Left lung (tissue), 10 donors: ENCODE results near the gene FADD. TPM values are rescaled to one million over a fixed set of nuclear protein-coding genes. Genes with fewer than 3 reads are reported as not detected.
A peak's percentile ranks its signal among the peaks of the same experiment; 100 is the strongest.

Experiments
- ATAC-seq: fragments of 200-7000 bp; cut with Tn5 transposase; one replicate; pipeline ENCODE4 v1.9.1; 2020; ENCODE audit warnings: moderate library complexity
- DNase-seq, 4 donors: peaks; one replicate each; pipeline ENCODE4 v3.0.0-alpha.2; 2013 to 2020
- H3K27ac ChIP-seq, 2 donors: fragments of 200-600 bp; sonication (generic) in 1 of 2; one replicate each; pipeline versions ENCODE4 v1.5.0 to v1.8.0; 2020 to 2021
- H3K27me3 ChIP-seq, 2 donors: fragments of 200-600 bp; sonication (generic) in 1 of 2; one replicate each; pipeline versions ENCODE4 v1.5.0 to v1.8.0; 2020 to 2021
- H3K36me3 ChIP-seq, 2 donors: fragments of 200-600 bp; sonication (generic) in 1 of 2; one replicate each; pipeline versions ENCODE4 v1.5.0 to v1.8.0; 2020 to 2021
- H3K4me1 ChIP-seq, 2 donors: fragments of 200-600 bp; one replicate each; pipeline ENCODE4 v1.8.0; 2021
- H3K4me3 ChIP-seq, 2 donors: fragments of 200-600 bp; sonication (generic) in 1 of 2; one replicate each; pipeline versions ENCODE4 v1.5.0 to v1.8.0; 2020 to 2021; ENCODE audit warnings: mild to moderate bottlenecking in 1 of 2
- H3K9me3 ChIP-seq, 2 donors: fragments of 200-600 bp; sonication (generic) in 1 of 2; one replicate each; pipeline versions ENCODE4 v1.5.0 to v1.8.0; 2020 to 2021
- intact Hi-C, 2 donors: fragments of 100-400 bp; cut with DNase I; formaldehyde crosslinking; loops; one replicate each; pipeline versions ENCODE4 v1.11.2 to v1.14.2; 2022
- polyA plus RNA-seq, 6 donors: library from polyadenylated mRNA; unstranded; fragments of 120-200 nt; gene quantifications; one replicate each; pipeline ENCODE4 v1.2.1, GENCODE V29; 2013; ENCODE audit not compliant: insufficient read length in 6 of 6
- total RNA-seq, 2 donors: library from RNA; stranded (reverse); fragmentation: NEBNext Ultra II Directional; extraction: Animal tissue kit (Norgen Biotek cat#: 25700); gene quantifications; one replicate each; pipeline ENCODE4 v1.2.1, GENCODE V29; 2021
- TF ChIP-seq, protein P1 (sequence below), 2 donors: fragments of 200-600 bp; sonication (generic) in 1 of 2; IDR thresholded peaks; one replicate each; pipeline versions ENCODE4 v1.5.0 to v1.8.0; 2021; ENCODE audit warnings: antibody characterized with exemption in 2 of 2
- donor health status: DM: no; HTN: yes; CAD: no.
- donor health status: DM: no; HTN: no; CAD: no.

Gene FADD
- total and polyA plus RNA-seq, 8 donors, result 10.6 to 28.4 (median 14.4) TPM

DNA sequence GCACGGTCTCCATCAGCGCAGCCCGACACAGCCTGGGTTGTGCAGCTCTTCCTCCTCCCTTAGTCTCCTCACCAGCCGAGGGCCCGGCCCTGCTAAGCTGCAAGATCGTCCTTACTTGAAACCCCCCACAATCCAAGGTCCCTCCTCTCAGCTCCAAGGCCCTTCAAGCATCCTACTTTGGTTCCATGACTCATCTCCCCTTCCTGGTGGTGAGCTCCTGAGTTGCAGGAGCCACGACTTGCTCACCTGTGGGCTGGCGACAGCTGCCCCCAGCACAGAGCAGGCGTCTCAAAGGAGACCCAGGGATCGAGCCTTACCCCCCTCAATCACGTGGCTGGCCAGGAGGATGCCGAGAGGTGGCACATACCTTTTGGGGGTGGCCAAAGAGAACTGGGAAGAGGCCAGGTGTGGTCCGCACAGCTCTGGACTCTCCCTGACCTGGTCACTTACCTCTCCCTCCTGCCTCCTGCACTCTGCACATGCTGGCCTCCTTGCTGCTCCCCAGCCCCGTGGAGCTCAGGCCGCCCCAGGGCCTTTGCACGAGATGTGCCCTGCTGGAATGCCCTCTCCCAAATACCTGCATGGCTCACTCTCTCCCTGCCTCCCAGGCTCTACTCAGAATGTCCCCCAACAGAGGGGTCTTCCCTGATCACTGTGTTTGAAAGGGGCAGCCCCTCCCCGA lies 35.2 kb upstream of the FADD start:
- peaks cover 0 to 8% of the 10 kb centered on the region in 2 donors for H3K27me3 ChIP-seq
- no peaks in the 10 kb centered on the region for H3K4me1 ChIP-seq
- no peak for DNase-seq
- intact Hi-C loops, result no loop called here
- ATAC-seq, result no peak
- no peak overlapping the region for H3K27ac ChIP-seq
- no peaks in the 10 kb centered on the region for H3K9me3 ChIP-seq
- no peak overlapping the region for H3K4me3 ChIP-seq
- TF ChIP-seq, protein P1, sequence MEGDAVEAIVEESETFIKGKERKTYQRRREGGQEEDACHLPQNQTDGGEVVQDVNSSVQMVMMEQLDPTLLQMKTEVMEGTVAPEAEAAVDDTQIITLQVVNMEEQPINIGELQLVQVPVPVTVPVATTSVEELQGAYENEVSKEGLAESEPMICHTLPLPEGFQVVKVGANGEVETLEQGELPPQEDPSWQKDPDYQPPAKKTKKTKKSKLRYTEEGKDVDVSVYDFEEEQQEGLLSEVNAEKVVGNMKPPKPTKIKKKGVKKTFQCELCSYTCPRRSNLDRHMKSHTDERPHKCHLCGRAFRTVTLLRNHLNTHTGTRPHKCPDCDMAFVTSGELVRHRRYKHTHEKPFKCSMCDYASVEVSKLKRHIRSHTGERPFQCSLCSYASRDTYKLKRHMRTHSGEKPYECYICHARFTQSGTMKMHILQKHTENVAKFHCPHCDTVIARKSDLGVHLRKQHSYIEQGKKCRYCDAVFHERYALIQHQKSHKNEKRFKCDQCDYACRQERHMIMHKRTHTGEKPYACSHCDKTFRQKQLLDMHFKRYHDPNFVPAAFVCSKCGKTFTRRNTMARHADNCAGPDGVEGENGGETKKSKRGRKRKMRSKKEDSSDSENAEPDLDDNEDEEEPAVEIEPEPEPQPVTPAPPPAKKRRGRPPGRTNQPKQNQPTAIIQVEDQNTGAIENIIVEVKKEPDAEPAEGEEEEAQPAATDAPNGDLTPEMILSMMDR (IDR thresholded peaks at IDR 0.05), result no peak
- H3K36me3 ChIP-seq, result no peaks in the 10 kb centered on the region

DNA sequence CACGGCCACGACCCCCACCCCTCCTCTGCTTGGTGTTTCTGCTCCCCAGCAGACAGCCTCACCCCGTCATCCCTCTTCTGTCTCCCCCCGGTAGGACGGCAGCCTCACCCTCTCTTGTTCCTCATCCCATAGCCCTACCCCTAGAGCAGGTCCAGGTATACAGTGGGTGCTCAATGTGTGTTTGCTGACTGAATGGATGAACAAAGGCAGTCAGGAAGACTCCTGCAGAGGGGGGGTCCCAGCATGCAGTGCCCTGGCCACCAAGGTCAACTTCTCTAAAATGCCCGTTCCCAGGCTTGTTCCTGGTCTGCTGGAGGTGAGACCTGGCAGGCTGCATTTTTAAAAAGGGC lies 34.7 kb upstream of the FADD start:
- Histone ChIP-seq H3K36me3 (no peaks in the 10 kb centered on the region), H3K27me3 (peaks cover 0 to 6% of the 10 kb centered on the region in 2 donors), H3K27ac (no peak overlapping the region), H3K4me1 (no peaks in the 10 kb centered on the region), H3K4me3 (no peak overlapping the region), H3K9me3 (no peaks in the 10 kb centered on the region)
- ATAC-seq (no peak), DNase-seq (no peak)
- TF ChIP-seq, protein P1 (IDR thresholded peaks at IDR 0.05), result no peak
- intact Hi-C loops, result no loop called here

DNA sequence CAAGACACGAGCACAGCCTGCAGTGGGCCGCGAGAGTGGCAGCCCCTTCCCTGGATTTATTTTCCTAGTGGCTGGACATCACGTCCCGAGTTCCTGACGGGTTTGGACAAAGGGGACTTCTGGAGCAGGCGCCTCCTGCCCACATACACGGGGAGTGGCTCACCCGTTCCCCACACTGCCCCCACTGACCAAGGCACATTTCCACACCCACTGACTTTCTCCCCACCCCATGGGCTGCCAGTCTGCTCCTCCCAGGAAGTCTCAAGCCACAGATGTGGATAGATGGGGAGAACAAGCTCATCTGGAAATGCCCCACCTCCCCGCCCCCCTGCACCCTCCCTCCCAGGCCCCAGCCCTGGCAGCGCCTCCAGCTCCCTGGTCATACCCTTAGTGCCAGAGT lies 34.0 kb upstream of the FADD start:
- TF ChIP-seq, protein P1 (IDR thresholded peaks at IDR 0.05), result no peak
- no peak overlapping the region for H3K27ac ChIP-seq
- H3K4me1 ChIP-seq, result no peaks in the 10 kb centered on the region
- no peak for DNase-seq
- ATAC-seq, result no peak
- peaks cover 0 to 6% of the 10 kb centered on the region in 2 donors for H3K27me3 ChIP-seq
- no peaks in the 10 kb centered on the region for H3K36me3 ChIP-seq
- no peak overlapping the region for H3K4me3 ChIP-seq
- H3K9me3 ChIP-seq, result no peaks in the 10 kb centered on the region
- intact Hi-C loops, result no loop called here

DNA sequence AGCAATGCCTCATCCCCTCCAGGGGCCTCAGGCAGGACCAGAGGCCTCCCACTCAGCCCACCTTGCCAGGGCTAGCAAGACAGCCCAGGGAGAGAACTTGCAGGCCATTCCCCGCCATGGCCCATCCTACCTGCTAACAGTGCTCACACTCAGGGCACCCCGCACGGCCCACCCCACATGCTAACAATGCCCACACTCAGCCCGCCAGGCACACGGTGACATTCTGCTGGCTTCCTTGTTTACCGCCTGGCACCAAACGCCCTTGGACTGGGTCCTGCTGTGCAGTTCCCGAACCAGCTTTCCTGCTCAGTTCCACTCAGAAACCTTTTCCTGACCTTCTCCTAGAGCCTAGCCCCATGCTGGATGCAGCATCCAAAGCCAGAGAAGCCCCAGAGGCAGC lies 33.5 kb upstream of the FADD start:
- no peaks in the 10 kb centered on the region for H3K36me3 ChIP-seq
- no peak overlapping the region for H3K4me3 ChIP-seq
- no peak overlapping the region for H3K27ac ChIP-seq
- no peak for DNase-seq
- intact Hi-C loops, result no loop called here
- ATAC-seq, result no peak
- TF ChIP-seq, protein P1 (IDR thresholded peaks at IDR 0.05), result no peak
- no peaks in the 10 kb centered on the region for H3K9me3 ChIP-seq
- no peaks in the 10 kb centered on the region for H3K4me1 ChIP-seq
- H3K27me3 ChIP-seq, result peaks cover 0 to 6% of the 10 kb centered on the region in 2 donors

DNA sequence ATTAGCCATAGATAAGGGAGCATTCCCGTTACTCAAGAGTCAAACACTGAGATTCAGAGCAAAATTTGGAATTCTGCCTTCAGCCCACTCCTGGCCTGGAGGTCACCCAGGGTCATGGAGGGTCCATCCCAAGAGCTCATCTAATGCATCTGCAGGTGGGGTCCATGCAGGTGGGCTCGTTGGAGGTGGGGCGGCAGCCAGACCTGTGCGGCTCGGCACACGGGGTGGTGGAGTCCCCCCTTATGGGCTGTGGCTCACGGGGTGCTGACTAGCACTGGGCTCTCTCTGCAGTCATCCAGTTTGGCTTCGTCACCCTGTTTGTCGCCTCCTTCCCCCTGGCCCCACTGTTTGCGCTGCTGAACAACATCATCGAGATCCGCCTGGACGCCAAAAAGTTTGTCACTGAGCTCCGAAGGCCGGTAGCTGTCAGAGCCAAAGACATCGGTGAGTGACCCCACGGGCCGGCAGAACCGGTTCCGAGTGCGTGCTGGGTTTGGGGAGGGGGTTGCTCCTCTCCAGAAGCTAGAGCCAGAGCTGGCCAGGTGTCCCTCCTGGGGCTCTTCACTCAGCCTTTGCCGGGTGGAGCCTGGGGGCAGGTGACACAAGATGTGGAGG lies 32.4 kb upstream of the FADD start:
- Histone ChIP-seq H3K9me3 (no peaks in the 10 kb centered on the region), H3K27me3 (peaks cover 0 to 6% of the 10 kb centered on the region in 2 donors), H3K27ac (no peak overlapping the region), H3K4me1 (no peaks in the 10 kb centered on the region), H3K4me3 (no peak overlapping the region), H3K36me3 (no peaks in the 10 kb centered on the region)
- DNase-seq (peak in 1 of 4 donors; percentile 70), ATAC-seq (no peak)
- intact Hi-C loops, result no loop called here
- TF ChIP-seq, protein P1 (IDR thresholded peaks at IDR 0.05), result no peak
